Vagina (tissue), 2 donors: ENCODE measurements around the gene TNNT3.

Source experiments
- POLR2A ChIP-seq, 2 donors: fragments of 450-650 bp; IDR thresholded peaks; one replicate each; pipeline ENCODE4 v1.6.1; 2017; ENCODE audit warnings: antibody characterized with exemption in 2 of 2, mild to moderate bottlenecking in 2 of 2, moderate library complexity in 2 of 2
- TF ChIP-seq, protein P1 (sequence below), 3 experiments: fragments of 450-650 bp in 2 of 3; fragments of 200-600 bp in 1 of 3; sonication (generic) in 1 of 3; IDR thresholded peaks; one replicate each; pipeline ENCODE4 v1.5.1; 2017 to 2019; ENCODE audit warnings: antibody characterized with exemption in 3 of 3, mild to moderate bottlenecking in 2 of 3, moderate library complexity in 2 of 3

GRCh38 chr11:1880746-1881441 lies 38.6 kb upstream of the TNNT3 start:
- TF ChIP-seq, protein P1, sequence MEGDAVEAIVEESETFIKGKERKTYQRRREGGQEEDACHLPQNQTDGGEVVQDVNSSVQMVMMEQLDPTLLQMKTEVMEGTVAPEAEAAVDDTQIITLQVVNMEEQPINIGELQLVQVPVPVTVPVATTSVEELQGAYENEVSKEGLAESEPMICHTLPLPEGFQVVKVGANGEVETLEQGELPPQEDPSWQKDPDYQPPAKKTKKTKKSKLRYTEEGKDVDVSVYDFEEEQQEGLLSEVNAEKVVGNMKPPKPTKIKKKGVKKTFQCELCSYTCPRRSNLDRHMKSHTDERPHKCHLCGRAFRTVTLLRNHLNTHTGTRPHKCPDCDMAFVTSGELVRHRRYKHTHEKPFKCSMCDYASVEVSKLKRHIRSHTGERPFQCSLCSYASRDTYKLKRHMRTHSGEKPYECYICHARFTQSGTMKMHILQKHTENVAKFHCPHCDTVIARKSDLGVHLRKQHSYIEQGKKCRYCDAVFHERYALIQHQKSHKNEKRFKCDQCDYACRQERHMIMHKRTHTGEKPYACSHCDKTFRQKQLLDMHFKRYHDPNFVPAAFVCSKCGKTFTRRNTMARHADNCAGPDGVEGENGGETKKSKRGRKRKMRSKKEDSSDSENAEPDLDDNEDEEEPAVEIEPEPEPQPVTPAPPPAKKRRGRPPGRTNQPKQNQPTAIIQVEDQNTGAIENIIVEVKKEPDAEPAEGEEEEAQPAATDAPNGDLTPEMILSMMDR (IDR thresholded peaks at IDR 0.05): no peak
- TF ChIP-seq POLR2A (IDR thresholded peaks at IDR 0.05): no peak
